ENCODE data around the gene SIL1.
"Not testable (repeated sequence)": the region's sequence is repeated elsewhere in the genome, so short reads cannot be mapped to it uniquely, and the experiment has no call there.

Gene SIL1

DNA sequence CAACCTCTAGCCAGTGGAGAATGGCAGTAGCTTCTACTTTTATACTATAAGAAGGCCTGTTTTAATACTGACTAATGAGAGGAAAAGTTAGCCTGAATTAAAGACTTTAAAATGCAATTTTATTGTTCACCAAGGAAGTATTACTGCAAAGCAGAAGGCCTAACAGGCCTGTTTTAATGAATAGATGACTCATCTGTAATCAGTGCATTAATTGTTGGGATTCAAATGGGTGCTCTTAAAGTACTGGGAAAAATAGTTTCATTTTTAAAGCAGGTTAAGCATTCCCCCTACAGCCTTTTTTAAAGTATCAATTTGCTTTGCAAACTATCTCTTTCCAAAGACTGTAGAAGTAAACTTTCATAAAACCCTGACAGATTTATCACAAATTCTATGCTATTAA is 147.7 kb downstream of the SIL1 start:
- no peak overlapping the region for H3K27ac ChIP-seq
- TF ChIP-seq, protein P1, sequence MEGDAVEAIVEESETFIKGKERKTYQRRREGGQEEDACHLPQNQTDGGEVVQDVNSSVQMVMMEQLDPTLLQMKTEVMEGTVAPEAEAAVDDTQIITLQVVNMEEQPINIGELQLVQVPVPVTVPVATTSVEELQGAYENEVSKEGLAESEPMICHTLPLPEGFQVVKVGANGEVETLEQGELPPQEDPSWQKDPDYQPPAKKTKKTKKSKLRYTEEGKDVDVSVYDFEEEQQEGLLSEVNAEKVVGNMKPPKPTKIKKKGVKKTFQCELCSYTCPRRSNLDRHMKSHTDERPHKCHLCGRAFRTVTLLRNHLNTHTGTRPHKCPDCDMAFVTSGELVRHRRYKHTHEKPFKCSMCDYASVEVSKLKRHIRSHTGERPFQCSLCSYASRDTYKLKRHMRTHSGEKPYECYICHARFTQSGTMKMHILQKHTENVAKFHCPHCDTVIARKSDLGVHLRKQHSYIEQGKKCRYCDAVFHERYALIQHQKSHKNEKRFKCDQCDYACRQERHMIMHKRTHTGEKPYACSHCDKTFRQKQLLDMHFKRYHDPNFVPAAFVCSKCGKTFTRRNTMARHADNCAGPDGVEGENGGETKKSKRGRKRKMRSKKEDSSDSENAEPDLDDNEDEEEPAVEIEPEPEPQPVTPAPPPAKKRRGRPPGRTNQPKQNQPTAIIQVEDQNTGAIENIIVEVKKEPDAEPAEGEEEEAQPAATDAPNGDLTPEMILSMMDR (conservative IDR thresholded peaks at IDR 0.05) = no peak

DNA sequence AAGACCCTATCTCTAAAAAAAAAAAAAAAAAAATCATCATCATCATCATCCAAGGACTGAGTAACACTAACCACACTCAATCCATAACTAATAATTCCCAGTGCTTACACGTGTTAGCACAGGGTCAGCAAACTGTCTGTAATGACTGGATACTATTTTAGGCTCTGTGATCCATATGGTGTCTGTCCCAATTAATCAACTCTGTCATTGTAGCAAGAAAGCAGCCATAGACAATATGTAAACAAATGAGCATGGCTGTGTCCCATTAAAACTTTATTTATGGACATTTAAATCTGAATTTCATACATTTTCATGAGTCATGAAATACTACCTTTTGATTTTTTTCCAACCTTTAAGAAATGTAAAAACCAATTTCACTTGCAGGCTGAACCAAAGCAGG is 148.4 kb downstream of the SIL1 start:
- TF ChIP-seq, protein P1 (conservative IDR thresholded peaks at IDR 0.05) = no peak
- no peak overlapping the region for H3K27ac ChIP-seq

DNA sequence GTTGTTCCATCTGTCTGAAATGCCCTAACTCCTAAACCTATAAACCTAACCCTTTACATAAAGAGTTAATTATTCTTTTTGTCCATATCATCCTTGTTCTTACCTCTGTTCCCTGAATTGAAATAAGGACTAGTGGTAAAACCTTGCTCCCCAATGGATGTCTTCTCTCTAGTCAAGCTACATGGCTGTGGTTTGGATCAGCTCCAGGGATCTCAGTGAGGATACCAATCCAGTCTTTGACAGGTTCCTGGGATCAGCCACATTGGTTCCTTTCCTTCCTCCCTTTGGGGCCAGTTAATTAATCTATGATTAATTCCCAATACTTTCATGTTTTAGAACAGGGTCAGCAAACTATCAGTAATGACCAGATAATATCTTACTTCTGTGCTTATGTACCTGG is 151.6 kb downstream of the SIL1 start:
- no peak overlapping the region for H3K27ac ChIP-seq
- TF ChIP-seq, protein P1 (conservative IDR thresholded peaks at IDR 0.05) = no peak

GRCh38 chr5:139043157-139043905 is 154.8 kb downstream of the SIL1 start:
- TF ChIP-seq, protein P1 (conservative IDR thresholded peaks at IDR 0.05) = no peak
- H3K27ac ChIP-seq = no peak overlapping the region

- H3K27ac ChIP-seq = no peak overlapping the region
- TF ChIP-seq, protein P1 (conservative IDR thresholded peaks at IDR 0.05) = no peak
These were observed 158.1 kb downstream of the SIL1 start for GRCh38 chr5:139040081-139040480.

GRCh38 chr5:139038613-139039305 is 159.4 kb downstream of the SIL1 start:
- TF ChIP-seq, protein P1 (conservative IDR thresholded peaks at IDR 0.05) = no peak
- no peak overlapping the region for H3K27ac ChIP-seq

DNA sequence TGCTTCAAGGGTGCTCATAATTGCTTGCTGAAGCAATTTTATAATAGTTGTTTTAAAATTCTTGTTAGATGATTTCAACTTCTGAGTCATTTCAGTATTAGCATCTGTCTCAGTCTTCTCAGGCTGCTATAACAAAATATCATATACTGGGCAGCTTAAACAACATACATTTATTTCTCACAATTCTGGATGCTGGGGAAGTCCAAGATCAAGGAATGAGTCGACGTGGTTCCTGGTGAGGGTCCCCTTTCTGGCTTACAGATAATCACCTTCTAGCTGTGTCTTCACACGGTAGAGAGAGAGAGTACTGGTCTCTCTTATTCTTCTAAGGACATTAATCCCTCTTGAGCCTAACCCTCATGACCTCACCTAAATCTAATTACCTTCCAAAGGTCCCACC is 160.4 kb downstream of the SIL1 start:
- no peak overlapping the region for H3K27ac ChIP-seq
- TF ChIP-seq, protein P1 (conservative IDR thresholded peaks at IDR 0.05) = no peak

DNA sequence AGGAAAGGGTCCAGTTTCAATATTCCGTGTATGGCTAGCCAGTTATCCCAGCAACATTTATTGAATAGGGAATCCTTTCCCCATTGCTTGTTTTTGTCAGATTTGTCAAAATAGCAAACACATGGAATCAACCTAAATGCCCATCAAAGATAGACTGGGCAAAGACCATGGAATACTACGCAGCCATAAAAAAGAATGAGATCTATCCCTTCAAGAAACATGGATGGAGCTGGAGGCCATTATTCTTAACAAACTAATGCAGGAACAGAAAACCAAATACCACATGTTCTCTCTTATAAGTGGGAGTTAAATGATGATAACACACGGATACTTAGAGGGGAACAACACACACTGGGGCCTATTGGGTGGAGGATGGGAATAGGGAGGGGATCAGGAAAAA is 161.8 kb downstream of the SIL1 start:
- not testable (repeated sequence) for H3K27ac ChIP-seq

All from VCaP (cell line).